ENCODE measurements around the gene MRPS18A.
A peak's percentile ranks its signal among the peaks of the same experiment; 100 is the strongest.
"Not testable (repeated sequence)": the region's sequence is repeated elsewhere in the genome, so short reads cannot be mapped to it uniquely, and the experiment has no call there.

Gene MRPS18A

DNA sequence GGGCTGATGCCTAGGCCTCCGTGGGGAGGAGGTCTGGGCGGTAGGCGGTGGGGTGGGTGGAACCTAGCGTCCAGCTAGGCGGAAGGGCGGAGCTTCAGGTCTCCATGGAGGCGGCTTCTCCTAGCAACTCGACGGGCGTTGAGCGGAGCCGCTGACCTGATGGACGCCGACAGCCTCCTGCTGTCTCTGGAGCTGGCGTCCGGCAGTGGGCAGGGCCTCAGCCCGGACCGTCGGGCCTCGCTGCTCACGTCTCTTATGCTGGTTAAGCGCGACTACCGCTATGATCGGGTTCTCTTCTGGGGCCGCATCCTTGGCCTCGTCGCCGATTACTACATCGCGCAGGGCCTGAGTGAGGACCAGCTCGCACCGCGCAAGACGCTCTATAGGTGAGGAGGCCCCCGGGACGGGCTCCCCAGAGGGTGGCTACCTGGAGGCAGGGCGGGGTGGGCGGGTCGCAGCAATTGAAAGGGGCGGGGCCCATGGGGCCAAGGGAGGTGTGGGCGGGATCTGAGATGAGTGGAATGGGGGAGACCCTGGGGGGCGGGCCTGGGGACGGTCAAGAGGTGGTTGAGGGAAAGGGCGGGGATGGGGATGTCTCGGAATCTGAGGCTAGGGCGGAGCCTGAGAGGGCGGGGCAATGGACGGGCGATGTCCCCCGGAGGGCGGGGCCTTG lies 42.5 kb downstream of the MRPS18A start, which contains the start of gene RSPH9:
TSS of gene RSPH9 (plus strand) at position 97 of the 673 bp plus-strand sequence. CDS start at position 160, 63 bp downstream.
- TF ChIP-seq, protein P1, sequence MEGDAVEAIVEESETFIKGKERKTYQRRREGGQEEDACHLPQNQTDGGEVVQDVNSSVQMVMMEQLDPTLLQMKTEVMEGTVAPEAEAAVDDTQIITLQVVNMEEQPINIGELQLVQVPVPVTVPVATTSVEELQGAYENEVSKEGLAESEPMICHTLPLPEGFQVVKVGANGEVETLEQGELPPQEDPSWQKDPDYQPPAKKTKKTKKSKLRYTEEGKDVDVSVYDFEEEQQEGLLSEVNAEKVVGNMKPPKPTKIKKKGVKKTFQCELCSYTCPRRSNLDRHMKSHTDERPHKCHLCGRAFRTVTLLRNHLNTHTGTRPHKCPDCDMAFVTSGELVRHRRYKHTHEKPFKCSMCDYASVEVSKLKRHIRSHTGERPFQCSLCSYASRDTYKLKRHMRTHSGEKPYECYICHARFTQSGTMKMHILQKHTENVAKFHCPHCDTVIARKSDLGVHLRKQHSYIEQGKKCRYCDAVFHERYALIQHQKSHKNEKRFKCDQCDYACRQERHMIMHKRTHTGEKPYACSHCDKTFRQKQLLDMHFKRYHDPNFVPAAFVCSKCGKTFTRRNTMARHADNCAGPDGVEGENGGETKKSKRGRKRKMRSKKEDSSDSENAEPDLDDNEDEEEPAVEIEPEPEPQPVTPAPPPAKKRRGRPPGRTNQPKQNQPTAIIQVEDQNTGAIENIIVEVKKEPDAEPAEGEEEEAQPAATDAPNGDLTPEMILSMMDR (IDR thresholded peaks at IDR 0.05; ENCODE audit: low read depth, low read length): no peak
- peak within 1 kb of the TSS; percentile 29 for H3K4me3 ChIP-seq (ENCODE audit: low read depth, low read length)

DNA sequence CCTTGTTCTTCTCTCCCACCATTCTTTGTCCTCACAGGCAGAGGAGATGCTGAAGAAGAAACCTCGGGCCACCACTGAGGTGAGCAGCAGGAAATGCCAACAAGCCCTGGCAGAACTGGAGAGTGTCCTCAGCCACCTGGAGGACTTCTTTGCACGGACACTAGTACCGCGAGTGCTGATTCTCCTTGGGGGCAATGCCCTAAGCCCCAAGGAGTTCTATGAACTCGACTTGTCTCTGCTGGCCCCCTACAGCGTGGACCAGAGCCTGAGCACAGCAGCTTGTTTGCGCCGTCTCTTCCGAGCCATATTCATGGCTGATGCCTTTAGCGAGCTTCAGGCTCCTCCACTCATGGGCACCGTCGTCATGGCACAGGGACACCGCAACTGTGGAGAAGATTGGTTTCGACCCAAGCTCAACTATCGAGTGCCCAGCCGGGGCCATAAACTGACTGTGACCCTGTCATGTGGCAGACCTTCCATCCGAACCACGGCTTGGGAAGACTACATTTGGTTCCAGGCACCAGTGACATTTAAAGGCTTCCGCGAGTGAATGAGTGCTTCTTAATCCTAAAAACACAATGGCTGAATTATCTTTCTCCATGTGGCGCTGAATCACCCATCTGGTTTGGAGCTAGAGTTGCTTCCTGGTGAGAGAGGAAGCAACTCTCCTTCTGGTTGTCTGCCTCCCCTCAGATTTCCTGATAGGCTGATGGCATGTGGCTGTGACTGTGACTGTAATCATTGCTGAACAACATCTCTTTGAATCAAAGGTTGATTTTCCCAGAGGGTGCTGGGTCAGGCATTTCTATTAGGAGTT lies 47.4 kb downstream of the MRPS18A start:
- TF ChIP-seq, protein P1 (IDR thresholded peaks at IDR 0.05; ENCODE audit: low read depth, low read length): no peak
- no peak overlapping the region for H3K4me3 ChIP-seq (ENCODE audit: low read depth, low read length)

DNA sequence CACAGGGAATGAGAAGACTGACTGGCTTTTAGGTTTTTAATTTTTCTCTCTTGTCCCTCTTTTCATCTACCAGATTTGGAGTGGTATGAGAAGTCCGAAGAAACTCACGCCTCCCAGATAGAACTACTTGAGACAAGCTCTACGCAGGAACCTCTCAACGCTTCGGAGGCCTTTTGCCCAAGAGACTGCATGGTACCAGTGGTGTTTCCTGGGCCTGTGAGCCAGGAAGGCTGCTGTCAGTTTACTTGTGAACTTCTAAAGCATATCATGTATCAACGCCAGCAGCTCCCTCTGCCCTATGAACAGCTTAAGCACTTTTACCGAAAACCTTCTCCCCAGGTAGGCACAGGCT lies 51.3 kb downstream of the MRPS18A start:
- TF ChIP-seq, protein P1 (IDR thresholded peaks at IDR 0.05; ENCODE audit: low read depth, low read length): no peak
- peak overlapping the region; percentile 94 for H3K4me3 ChIP-seq (ENCODE audit: low read depth, low read length)

DNA sequence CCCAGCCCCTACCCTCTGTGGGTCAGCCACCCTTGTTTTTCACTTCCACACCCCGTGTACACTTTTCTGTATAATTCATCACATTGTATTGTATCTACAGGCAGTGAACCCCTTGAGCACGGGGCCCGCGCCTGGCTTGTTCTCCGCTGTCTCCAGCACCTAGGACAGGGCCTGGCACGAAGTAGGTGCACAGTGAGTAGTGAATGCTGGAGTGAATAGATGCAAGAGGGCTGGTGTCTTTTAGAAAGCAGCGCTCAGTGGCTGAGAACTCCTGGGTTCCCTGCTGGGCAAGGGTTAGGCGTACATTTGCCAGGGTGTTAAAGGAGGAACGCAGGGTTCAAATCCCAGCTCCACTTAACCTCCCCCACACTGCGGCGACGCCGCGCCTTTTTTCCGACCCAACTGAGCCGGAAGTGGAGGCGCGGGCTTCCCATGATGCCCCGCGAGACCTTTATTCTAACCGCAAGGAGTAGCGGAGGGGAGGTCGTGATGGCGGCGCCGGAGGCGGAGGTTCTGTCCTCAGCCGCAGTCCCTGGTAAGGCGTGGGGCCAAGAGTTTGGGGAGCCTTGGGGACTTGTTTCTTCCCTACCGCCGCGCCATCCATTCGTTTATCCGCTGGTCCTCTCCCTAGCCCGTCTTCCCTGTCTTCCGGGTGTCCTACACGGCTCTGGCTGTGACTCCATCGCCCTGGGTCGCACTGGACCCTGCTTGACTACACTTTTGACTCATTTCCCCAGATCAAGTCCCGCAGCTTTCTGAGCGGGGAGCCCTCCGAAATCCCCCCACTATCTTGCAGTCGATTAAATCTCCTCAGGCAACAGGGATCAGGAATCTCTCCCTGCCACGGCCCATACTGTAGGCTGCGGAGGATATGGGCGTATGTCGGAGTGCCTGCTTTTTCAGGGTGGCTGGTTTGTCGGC lies 51.9 kb downstream of the MRPS18A start, which contains the start of gene MAD2L1BP:
TSS of gene MAD2L1BP (plus strand) at position 454 of the 921 bp plus-strand sequence. CDS start at position 490, 36 bp downstream.
- peak within 1 kb of the TSS; percentile 94 for H3K4me3 ChIP-seq (ENCODE audit: low read depth, low read length)
- TF ChIP-seq, protein P1 (IDR thresholded peaks at IDR 0.05; ENCODE audit: low read depth, low read length): no peak

DNA sequence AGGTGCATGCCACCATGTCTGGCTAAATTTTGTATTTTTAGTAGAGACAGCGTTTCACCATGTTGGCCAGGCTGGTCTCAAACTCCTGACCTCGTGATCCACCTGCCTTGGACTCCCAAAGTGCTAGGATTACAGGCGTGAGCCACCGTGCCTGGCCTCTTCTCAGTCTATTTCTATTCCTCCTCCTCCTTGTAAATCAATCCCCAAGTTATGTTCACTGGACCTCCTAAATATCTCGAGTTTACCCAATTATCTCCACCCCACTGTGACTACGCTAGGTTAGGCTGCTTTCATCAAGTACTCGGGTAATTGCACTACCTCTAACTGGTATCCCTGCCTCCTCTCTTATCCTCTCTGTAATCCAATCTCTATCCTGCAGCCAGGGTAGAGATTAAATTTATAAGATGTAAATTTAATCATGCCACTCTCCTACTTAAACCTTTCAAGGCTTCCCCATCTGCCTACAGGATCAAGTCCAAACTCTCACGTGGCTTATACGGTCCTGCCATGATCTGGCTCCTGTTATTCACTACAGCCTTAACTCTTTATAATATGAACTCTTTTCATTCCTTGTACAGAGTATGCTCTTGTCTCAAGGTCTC lies 52.8 kb downstream of the MRPS18A start:
- no peak overlapping the region for H3K4me3 ChIP-seq (ENCODE audit: low read depth, low read length)
- TF ChIP-seq, protein P1 (IDR thresholded peaks at IDR 0.05; ENCODE audit: low read depth, low read length): no peak

DNA sequence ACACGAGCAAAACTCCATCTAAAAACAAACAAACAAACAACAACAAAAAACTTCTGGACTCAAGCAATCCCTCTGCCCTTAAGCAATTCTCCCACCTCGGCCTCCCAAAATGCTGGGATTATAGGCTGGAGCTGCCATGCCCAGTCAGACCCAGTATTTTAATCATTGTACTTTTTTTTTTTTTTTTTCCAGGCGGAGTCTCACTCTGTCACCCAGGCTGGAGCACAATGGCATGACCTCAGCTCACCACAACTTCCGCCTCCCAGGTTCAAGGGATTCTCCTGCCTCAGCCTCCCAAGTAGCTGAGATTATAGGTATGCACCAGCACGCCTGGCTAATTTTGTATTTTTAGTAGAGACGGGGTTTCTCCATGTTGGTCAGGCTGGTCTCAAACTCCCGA lies 54.6 kb downstream of the MRPS18A start:
- not testable (repeated sequence) for H3K4me3 ChIP-seq (ENCODE audit: low read depth, low read length)

Data from WI38 (cell line).